NCI-H2196 treated with DMSO at 0.1 percent for 48 hours (cell line): Measurements from ENCODE around the gene WFDC12.
A peak's percentile ranks its signal among the peaks of the same experiment; 100 is the strongest.

Source experiments
- DNase-seq: peaks from one replicate; lab custom pipeline; 2025; ENCODE audit not compliant: unreplicated experiment; lab: John Stamatoyannopoulos, UW

WFDC12 gene

GRCh38 chr20:45115829-45116228 is 8.4 kb downstream of the WFDC12 start:
- DNase-seq = no peak

GRCh38 chr20:45115386-45115774 is 8.9 kb downstream of the WFDC12 start:
- no peak for DNase-seq

- DNase-seq = no peak
Observed at GRCh38 chr20:45114465-45115385, 9.5 kb downstream of the WFDC12 start, which contains the start of gene WFDC5. WFDC5 (minus strand) TSS chr20:45115174; CDS start chr20:45115083, 91 bp downstream.

GRCh38 chr20:45113865-45114264 is 10.4 kb downstream of the WFDC12 start:
- no peak for DNase-seq

- no peak for DNase-seq
Observed at GRCh38 chr20:45112754-45113153, 11.5 kb downstream of the WFDC12 start.

GRCh38 chr20:45111799-45112471 is 12.3 kb downstream of the WFDC12 start:
- no peak for DNase-seq

GRCh38 chr20:45111285-45111684 is 13.0 kb downstream of the WFDC12 start:
- no peak for DNase-seq

GRCh38 chr20:45110301-45110700 is 14.0 kb downstream of the WFDC12 start:
- no peak for DNase-seq

GRCh38 chr20:45109634-45110033 is 14.6 kb downstream of the WFDC12 start:
- DNase-seq = no peak

- DNase-seq = no peak
Observed at GRCh38 chr20:45105317-45105716, 18.9 kb downstream of the WFDC12 start.

- no peak for DNase-seq
Observed at GRCh38 chr20:45104786-45105185, 19.5 kb downstream of the WFDC12 start.

GRCh38 chr20:45103072-45103471 is 21.2 kb downstream of the WFDC12 start:
- DNase-seq = no peak

- DNase-seq = no peak
Observed at GRCh38 chr20:45101333-45101850, 22.9 kb downstream of the WFDC12 start.

GRCh38 chr20:45100563-45101245 is 23.6 kb downstream of the WFDC12 start, which contains the start of gene KCNS1:
KCNS1 (minus strand) TSS chr20:45101127; CDS start chr20:45099236, 1,891 bp downstream.
- DNase-seq = no peak

- DNase-seq = no peak
Observed at GRCh38 chr20:45098103-45098773, 26.0 kb downstream of the WFDC12 start.

- DNase-seq = no peak
Observed at GRCh38 chr20:45097485-45098102, 26.7 kb downstream of the WFDC12 start.

GRCh38 chr20:45096781-45097180 is 27.5 kb downstream of the WFDC12 start:
- DNase-seq = no peak

GRCh38 chr20:45095805-45096238 is 28.4 kb downstream of the WFDC12 start:
- DNase-seq = peak; percentile 6

- DNase-seq = no peak
Observed at GRCh38 chr20:45094864-45095574, 29.2 kb downstream of the WFDC12 start.

GRCh38 chr20:45094201-45094600 is 30.1 kb downstream of the WFDC12 start:
- no peak for DNase-seq
